Measurements from ENCODE around the gene UGT3A2. TPM values are rescaled to one million over a fixed set of nuclear protein-coding genes. Genes with fewer than 3 reads are reported as not detected.

Gene UGT3A2
- total RNA-seq, 4 donors from 2014 or later, result not detected

DNA sequence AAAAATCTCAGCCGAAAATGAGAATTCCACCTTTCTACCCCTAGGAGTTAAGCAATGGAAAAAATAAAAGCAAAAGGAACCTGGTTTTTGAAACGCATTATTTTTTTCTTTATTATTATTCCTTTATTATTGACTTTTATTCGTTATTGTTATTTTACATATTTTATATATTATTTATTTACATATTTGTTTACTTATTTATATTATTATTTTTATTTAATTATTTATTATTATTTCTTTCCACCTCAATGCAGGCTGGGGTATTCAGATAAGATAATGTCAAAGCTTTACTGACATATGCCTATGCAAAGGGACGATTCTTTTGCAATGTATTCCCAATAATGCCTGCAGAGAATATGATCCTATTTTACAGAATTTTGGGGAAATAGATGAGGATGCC, 16.7 kb downstream of the UGT3A2 start:
- TF ChIP-seq POLR2A (IDR thresholded peaks at IDR 0.05) (no peak), CTCF (IDR thresholded peaks at IDR 0.05) (no peak)
- no peak for DNase-seq
- H3K4me3 ChIP-seq, result no peak overlapping the region

GRCh38 chr5:36047384-36048160, 19.1 kb downstream of the UGT3A2 start:
- TF ChIP-seq POLR2A (IDR thresholded peaks at IDR 0.05) (no peak), CTCF (IDR thresholded peaks at IDR 0.05) (no peak)
- Histone ChIP-seq H3K9me3 (no peaks in the 10 kb centered on the region), H3K4me1 (no peaks in the 10 kb centered on the region), H3K27me3 (no peaks in the 10 kb centered on the region), H3K27ac (no peak overlapping the region), H3K4me3 (no peak overlapping the region), H3K36me3 (no peaks in the 10 kb centered on the region)
- no peak for DNase-seq

More for the DNA sequence above, 16.7 kb downstream of the UGT3A2 start:
- no peaks in the 10 kb centered on the region for H3K36me3 ChIP-seq
- H3K27me3 ChIP-seq, result no peaks in the 10 kb centered on the region
- no peaks in the 10 kb centered on the region for H3K9me3 ChIP-seq
- no peaks in the 10 kb centered on the region for H3K4me1 ChIP-seq
- no peak overlapping the region for H3K27ac ChIP-seq

DNA sequence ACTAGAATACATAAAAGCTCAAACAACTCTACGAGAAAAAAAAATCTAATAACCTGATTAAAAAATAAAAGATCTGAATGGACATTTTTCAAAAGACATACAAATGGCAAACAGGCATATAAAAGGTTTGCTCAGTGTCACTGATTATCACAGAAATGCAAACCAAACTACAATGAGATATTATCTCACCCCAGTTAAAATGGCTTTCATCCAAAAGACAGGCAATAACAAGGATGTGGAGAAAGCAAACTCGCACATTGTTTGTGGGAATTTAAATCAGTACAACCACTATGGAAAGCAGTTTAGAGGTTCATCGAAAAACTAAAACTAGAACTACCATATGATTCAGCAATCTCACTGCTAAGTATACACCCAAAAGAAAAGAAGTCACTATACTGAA, 20.8 kb downstream of the UGT3A2 start:
- no peak overlapping the region for H3K27ac ChIP-seq
- no peak overlapping the region for H3K4me3 ChIP-seq
- no peaks in the 10 kb centered on the region for H3K27me3 ChIP-seq
- no peaks in the 10 kb centered on the region for H3K4me1 ChIP-seq
- DNase-seq, result no peak
- H3K9me3 ChIP-seq, result no peaks in the 10 kb centered on the region
- no peaks in the 10 kb centered on the region for H3K36me3 ChIP-seq
- TF ChIP-seq CTCF (IDR thresholded peaks at IDR 0.05), result no peak

DNA sequence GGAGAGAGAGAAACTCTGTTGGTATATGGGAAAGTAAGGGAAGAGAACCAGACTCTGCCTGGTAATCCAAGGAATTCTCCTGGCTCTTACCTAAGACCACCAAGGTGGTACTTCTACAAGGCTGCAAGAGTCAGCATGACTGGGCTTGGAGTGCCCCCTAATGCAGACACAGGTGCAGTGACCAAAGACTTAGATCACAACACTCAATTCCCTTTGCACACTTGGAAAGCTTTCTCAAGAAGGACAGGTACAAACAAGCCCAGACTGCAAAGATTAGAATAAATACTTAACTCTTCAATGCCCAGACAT, 25.2 kb downstream of the UGT3A2 start:
- no peak overlapping the region for H3K4me3 ChIP-seq
- no peak overlapping the region for H3K27ac ChIP-seq
- peak in 3 of 6 experiments; percentile 22 to 45 (median 31) for TF ChIP-seq CTCF (IDR thresholded peaks at IDR 0.05)
- TF ChIP-seq POLR2A (IDR thresholded peaks at IDR 0.05), result no peak
- no peaks in the 10 kb centered on the region for H3K27me3 ChIP-seq
- no peaks in the 10 kb centered on the region for H3K4me1 ChIP-seq
- no peaks in the 10 kb centered on the region for H3K9me3 ChIP-seq
- no peaks in the 10 kb centered on the region for H3K36me3 ChIP-seq
- no peak for DNase-seq

- no peaks in the 10 kb centered on the region for H3K4me1 ChIP-seq
- H3K27ac ChIP-seq, result no peak overlapping the region
- H3K27me3 ChIP-seq, result no peaks in the 10 kb centered on the region
- H3K4me3 ChIP-seq, result no peak overlapping the region
- no peaks in the 10 kb centered on the region for H3K36me3 ChIP-seq
- H3K9me3 ChIP-seq, result no peaks in the 10 kb centered on the region
- no peak for DNase-seq
- TF ChIP-seq CTCF (IDR thresholded peaks at IDR 0.05) (no peak), POLR2A (IDR thresholded peaks at IDR 0.05) (no peak)
Measured at GRCh38 chr5:36040651-36041536, 25.8 kb downstream of the UGT3A2 start.

All from Peyer's patch (tissue), 4 donors.